PC-9 (cell line): ENCODE results near the gene GTF2F2.

ENCODE experiments used
- CTCF ChIP-seq: fragments of 200-600 bp; sonication (generic); conservative IDR thresholded peaks from 2 replicates; pipeline ENCODE4 v1.6.1; 2017; ENCODE audit warnings: mixed run types, antibody characterized with exemption, mild to moderate bottlenecking, moderate library complexity
- EZH2 ChIP-seq: fragments of 200-600 bp; sonication (generic); IDR thresholded peaks from 2 replicates; pipeline ENCODE4 v1.8.0; 2017; ENCODE audit warnings: antibody characterized with exemption, low read depth

GRCh38 chr13:45325806-45326205 lies 205.5 kb downstream of the GTF2F2 start:
- TF ChIP-seq CTCF (no peak), EZH2 (no peak)
